Activated B cell treated with CpG ODN at 0.5 μM for 24 hours (primary cell): ENCODE results near the gene CHST9. TPM values are rescaled to one million over a fixed set of nuclear protein-coding genes. Genes with fewer than 3 reads are reported as not detected.

ENCODE experiments used
- ATAC-seq: fragments of 200-7000 bp; cut with Tn5 transposase; one replicate; pipeline ENCODE4 v1.10.0; 2021; ENCODE audit warnings: low read depth, mild to moderate bottlenecking, moderate library complexity
- CTCF ChIA-PET: fragments of 350-600 bp; sonication (Branson Sonifier 250); formaldehyde crosslinking; loops from one replicate; lab custom pipeline; 2021; ENCODE audit warnings: antibody characterized with exemption; lab: Charles Lee
- POLR2A ChIA-PET: fragments of 350-600 bp; sonication (Branson Sonifier 250); formaldehyde crosslinking; loops from one replicate; lab custom pipeline; 2021; ENCODE audit warnings: antibody characterized with exemption; lab: Charles Lee
- DNase-seq: peaks from one replicate; pipeline ENCODE4 v3.0.0; 2022
- H3K27ac Mint-ChIP-seq: one replicate; pipeline ENCODE4 v1.8.0; 2020; ENCODE audit warnings: mixed read lengths
- H3K27me3 Mint-ChIP-seq: one replicate; pipeline ENCODE4 v1.8.0; 2021; ENCODE audit warnings: mixed read lengths
- H3K36me3 Mint-ChIP-seq: one replicate; pipeline ENCODE4 v1.8.0; 2021; ENCODE audit warnings: low read depth, mixed read lengths
- H3K4me1 Mint-ChIP-seq: one replicate; pipeline ENCODE4 v1.8.0; 2021; ENCODE audit warnings: mixed read lengths
- H3K4me3 Mint-ChIP-seq: one replicate; pipeline ENCODE4 v1.8.0; 2020; ENCODE audit warnings: mild to moderate bottlenecking, mixed read lengths
- H3K9me3 Mint-ChIP-seq: one replicate; pipeline ENCODE4 v1.8.0; 2020; ENCODE audit warnings: mixed read lengths
- CTCF ChIP-seq: fragments of 200-600 bp; IDR thresholded peaks from one replicate; pipeline ENCODE4 v1.8.0; 2022; ENCODE audit warnings: antibody characterized with exemption, mild to moderate bottlenecking
- intact Hi-C: fragments of 100-400 bp; cut with micrococcal nuclease; formaldehyde crosslinking; loops from one replicate; pipeline ENCODE4 v1.15.1; 2024
- total RNA-seq: library from RNA; stranded (reverse); gene quantifications from 2 replicates; pipeline ENCODE4 v1.2.3, GENCODE V29; 2022

The CHST9 gene
- total RNA-seq, 1 donor from 2014 or later = not detected

DNA sequence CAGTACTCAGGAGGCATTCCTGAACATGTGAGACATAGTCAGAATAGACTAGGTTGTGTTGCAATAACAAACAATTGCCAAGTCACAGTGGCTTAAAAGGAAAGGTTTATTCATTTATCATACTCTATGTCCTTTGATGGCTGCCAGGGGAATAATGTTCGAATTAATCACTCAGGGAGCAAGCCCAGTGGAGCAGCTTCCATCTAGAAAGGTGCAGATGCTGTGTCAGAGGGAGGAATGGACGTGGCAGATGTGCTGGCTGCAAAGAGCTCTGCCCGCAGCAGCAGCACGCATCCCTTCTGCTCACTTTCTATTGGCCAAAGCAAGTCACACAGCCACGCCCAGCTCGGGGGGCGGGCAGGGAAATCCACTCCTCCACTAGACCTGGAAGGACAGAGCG is 213.7 kb downstream of the CHST9 start:
- H3K27ac Mint-ChIP-seq = no peak overlapping the region
- ATAC-seq (no peak), DNase-seq (no peak)
- H3K36me3 Mint-ChIP-seq = no peaks in the 10 kb centered on the region
- no peak for TF ChIP-seq CTCF
- no peaks in the 10 kb centered on the region for H3K4me1 Mint-ChIP-seq
- POLR2A ChIA-PET = no interaction called here
- H3K9me3 Mint-ChIP-seq = no peaks in the 10 kb centered on the region
- CTCF ChIA-PET = no interaction called here
- intact Hi-C loops = no loop called here
- H3K27me3 Mint-ChIP-seq = no peaks in the 10 kb centered on the region
- H3K4me3 Mint-ChIP-seq = no peak overlapping the region

- no peak for ATAC-seq
- no peaks in the 10 kb centered on the region for H3K27me3 Mint-ChIP-seq
- POLR2A ChIA-PET = no interaction called here
- CTCF ChIA-PET = no interaction called here
- intact Hi-C loops = no loop called here
- H3K9me3 Mint-ChIP-seq = no peaks in the 10 kb centered on the region
- H3K4me1 Mint-ChIP-seq = no peaks in the 10 kb centered on the region
- H3K27ac Mint-ChIP-seq = no peak overlapping the region
- no peak overlapping the region for H3K4me3 Mint-ChIP-seq
- no peak for DNase-seq
- H3K36me3 Mint-ChIP-seq = no peaks in the 10 kb centered on the region
- TF ChIP-seq CTCF = no peak
Observed at GRCh38 chr18:26970637-26971036, 214.5 kb downstream of the CHST9 start.

DNA sequence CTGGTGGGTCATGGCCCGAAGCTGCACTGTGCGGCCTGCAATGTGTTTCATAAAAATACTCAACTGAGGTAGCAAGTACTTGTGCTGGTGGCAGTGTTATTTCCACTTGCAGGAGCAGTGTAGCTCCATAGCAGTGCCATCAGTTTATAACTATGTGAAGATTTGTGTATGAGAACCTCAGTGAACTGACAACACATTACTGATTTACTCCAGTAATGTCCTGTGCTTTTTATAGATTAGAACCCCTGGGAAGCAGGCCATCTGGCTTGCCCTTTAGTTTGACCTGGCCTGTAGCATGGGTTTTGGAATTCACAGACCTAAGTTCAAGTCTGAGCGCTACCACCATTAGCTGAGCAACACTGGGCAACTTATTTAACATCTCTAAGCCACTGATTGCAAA is 219.9 kb downstream of the CHST9 start:
- ATAC-seq (no peak), DNase-seq (no peak)
- Mint-ChIP-seq H3K4me3 (no peak overlapping the region), H3K27me3 (no peaks in the 10 kb centered on the region), H3K9me3 (no peaks in the 10 kb centered on the region), H3K36me3 (no peaks in the 10 kb centered on the region), H3K4me1 (no peaks in the 10 kb centered on the region), H3K27ac (no peak overlapping the region)
- intact Hi-C loops = no loop called here
- ChIA-PET CTCF (no interaction called here), POLR2A (no interaction called here)
- TF ChIP-seq CTCF = no peak

- Mint-ChIP-seq H3K36me3 (no peaks in the 10 kb centered on the region), H3K27me3 (no peaks in the 10 kb centered on the region), H3K4me3 (no peak overlapping the region), H3K9me3 (peaks cover 2% of the 10 kb centered on the region), H3K27ac (no peak overlapping the region), H3K4me1 (no peaks in the 10 kb centered on the region)
- ChIA-PET POLR2A (no interaction called here), CTCF (no interaction called here)
- DNase-seq = no peak
- ATAC-seq = no peak
- no peak for TF ChIP-seq CTCF
- intact Hi-C loops = no loop called here
Observed at GRCh38 chr18:26963292-26963691, 221.8 kb downstream of the CHST9 start.

- no peaks in the 10 kb centered on the region for H3K4me1 Mint-ChIP-seq
- no peaks in the 10 kb centered on the region for H3K27me3 Mint-ChIP-seq
- ChIA-PET CTCF (no interaction called here), POLR2A (no interaction called here)
- ATAC-seq (no peak), DNase-seq (no peak)
- no peaks in the 10 kb centered on the region for H3K36me3 Mint-ChIP-seq
- no peak overlapping the region for H3K4me3 Mint-ChIP-seq
- intact Hi-C loops = no loop called here
- TF ChIP-seq CTCF = no peak
- H3K9me3 Mint-ChIP-seq = peaks cover 2% of the 10 kb centered on the region
- no peak overlapping the region for H3K27ac Mint-ChIP-seq
Observed at GRCh38 chr18:26961839-26962238, 223.3 kb downstream of the CHST9 start.
